WI38 (cell line): Measurements from ENCODE around the gene CEACAM3.

Source experiments
- H3K4me3 ChIP-seq: 2 replicates; pipeline ENCODE4 v1.5.1; 2011; ENCODE audit warnings: low read depth, mild to moderate bottlenecking, control low read depth, low read length
- TF ChIP-seq, protein P1 (sequence below): IDR thresholded peaks from 2 replicates; pipeline ENCODE4 v1.5.1; 2012; ENCODE audit warnings: low read depth, mild to moderate bottlenecking, control low read depth, low read length

Gene CEACAM3

DNA sequence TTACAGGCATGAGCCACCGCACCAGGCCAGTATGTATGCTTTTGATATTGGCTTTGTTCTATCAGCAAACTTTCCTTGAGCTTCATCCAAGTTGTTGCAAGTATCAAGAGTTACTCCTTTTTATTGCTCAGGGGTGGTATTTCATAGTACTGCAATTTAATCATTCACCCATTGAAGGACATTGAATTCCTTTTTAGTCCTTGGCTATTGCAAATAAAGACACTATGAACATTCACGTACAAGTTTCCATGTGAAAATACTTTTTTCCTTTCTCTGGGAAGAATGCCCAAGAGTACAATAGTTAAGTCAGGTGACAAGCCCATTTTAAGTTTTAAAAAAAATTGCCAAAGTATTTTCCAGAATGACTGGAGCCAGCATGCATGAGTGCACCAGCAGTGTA is 20.4 kb downstream of the CEACAM3 start:
- TF ChIP-seq, protein P1, sequence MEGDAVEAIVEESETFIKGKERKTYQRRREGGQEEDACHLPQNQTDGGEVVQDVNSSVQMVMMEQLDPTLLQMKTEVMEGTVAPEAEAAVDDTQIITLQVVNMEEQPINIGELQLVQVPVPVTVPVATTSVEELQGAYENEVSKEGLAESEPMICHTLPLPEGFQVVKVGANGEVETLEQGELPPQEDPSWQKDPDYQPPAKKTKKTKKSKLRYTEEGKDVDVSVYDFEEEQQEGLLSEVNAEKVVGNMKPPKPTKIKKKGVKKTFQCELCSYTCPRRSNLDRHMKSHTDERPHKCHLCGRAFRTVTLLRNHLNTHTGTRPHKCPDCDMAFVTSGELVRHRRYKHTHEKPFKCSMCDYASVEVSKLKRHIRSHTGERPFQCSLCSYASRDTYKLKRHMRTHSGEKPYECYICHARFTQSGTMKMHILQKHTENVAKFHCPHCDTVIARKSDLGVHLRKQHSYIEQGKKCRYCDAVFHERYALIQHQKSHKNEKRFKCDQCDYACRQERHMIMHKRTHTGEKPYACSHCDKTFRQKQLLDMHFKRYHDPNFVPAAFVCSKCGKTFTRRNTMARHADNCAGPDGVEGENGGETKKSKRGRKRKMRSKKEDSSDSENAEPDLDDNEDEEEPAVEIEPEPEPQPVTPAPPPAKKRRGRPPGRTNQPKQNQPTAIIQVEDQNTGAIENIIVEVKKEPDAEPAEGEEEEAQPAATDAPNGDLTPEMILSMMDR = no peak
- H3K4me3 ChIP-seq = no peak overlapping the region

DNA sequence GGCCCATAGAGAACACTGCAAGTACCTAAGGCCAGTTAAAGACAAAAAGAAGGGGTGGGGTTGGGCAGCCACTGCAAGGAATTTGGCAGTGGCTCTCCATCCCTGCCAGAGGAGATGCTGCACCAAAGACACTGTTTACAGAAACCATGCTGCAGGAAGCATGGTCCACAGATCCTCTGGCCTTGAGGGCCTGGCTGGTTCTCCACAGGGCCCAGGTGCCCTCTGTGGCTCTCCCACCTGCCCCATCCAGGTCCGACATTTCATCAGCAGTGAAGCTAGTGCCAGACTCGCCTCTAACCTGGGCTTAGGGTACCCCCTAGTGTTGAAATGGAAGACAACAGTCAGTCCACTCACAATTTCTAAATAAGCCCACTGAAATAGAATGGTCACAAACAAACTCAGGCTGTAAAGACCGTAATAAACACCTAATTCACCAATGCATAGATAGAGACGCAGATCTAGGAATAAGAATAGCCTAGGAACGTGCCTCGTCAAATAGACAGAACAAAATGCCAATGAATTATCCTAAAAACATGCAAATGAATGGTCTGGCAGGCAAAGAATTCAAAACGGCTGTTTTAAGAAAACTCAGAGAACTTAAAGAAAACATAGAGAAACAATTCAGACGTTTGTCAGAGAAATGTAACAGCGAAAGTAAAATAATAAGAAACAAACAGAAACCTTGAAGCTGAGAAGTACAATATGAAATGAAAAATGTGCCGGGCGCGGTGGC is 24.8 kb downstream of the CEACAM3 start:
- TF ChIP-seq, protein P1 = peak; percentile 46
- H3K4me3 ChIP-seq = no peak overlapping the region

DNA sequence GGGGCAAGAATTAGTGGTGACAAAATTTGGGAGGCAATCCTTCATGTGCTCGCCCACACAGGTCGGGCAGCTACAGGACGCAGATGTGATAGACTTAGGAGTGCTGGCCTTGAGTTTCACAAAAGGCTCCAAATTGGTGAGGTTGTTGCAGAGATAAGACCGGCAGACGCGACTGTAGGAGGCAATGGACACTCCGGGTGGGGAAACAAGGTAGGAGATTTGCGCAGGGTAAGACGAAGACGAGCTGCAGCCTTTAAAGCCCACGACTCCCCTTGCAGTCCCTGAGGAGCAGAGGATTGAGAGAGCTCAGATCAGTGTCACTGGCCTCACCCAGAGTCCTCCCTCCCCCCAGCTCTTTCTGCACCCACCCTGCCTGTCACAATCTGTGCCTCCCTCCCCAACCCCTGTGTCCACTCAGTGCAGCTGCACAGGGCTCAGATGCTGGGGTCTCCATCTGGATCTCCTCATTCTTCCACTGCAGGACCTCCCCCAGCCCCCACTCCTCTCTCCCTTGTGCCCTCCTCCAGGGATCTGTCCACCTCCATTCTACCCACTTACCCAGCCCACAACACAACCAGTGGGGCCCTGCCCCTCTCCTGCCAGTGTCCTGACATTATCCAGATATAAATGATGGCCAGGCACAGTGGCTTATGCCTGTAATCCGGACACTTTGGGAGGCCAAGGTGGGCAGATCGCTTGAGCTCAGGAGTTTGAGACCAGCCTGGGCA is 41.8 kb downstream of the CEACAM3 start:
- no peak overlapping the region for H3K4me3 ChIP-seq
- TF ChIP-seq, protein P1 = no peak

DNA sequence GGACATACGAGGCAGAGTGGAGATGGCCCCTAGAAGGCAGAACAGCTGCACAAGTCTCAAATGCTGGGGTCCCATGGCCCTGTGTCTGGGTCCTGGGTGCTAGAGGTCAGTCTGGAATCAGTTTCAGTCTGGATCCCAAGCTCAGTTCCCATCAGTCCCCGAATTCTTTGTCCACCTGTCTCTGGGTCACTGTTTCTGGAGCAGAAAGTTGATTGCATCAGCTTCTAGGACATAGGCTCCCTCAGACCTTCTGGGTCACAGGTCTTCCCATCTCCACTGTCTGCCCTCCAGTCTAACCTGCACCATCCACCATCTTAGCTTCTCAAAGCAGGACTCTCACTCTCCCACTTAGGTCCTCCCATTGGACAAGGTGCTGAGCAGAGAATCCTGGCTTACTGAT is 42.8 kb downstream of the CEACAM3 start:
- H3K4me3 ChIP-seq = no peak overlapping the region
- TF ChIP-seq, protein P1 = no peak

DNA sequence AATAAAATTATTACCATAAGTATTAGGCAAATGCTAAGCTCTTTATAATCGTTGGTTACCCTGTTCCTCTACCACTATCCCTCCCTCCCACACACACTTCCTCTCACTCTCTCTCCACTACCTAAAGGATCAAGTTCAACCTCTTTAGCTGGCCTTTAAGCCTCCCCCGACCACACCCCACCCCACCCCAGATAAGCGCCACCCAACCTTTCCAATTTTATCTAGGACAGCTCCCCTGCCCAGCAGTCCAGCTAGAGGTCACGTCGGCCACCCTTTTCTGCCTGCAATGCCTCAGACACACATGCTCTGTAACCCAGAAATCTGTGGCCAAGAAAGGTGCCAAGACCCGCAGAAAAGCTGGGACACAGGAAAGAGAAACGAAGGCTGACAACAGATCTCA is 47.0 kb downstream of the CEACAM3 start:
- no peak overlapping the region for H3K4me3 ChIP-seq
- TF ChIP-seq, protein P1 = no peak

DNA sequence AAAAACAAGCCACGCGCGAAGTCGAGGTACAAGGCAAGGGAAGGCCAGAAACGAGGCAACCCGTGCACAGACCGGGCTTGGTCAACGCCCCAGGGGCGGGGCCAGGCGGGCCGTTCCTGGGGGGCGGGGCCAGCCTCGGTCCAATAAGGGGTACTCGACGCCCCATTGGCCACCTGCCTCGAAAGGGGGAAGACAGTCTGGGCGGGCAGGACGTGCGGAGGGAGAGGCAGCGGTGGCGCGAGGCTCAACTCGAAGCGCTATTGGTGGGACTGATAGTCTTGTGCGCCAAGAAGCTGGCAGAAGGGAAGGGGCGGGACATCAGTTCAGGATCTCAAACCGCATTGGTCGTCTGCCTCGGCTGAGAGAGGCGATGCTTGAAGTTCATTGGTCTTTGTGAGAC is 48.2 kb downstream of the CEACAM3 start, which contains the start of gene LYPD4:
TSS of gene LYPD4 (minus strand) at position 83 of the 400 bp plus-strand sequence. CDS start 5,398 bp downstream, outside the sequence.
- H3K4me3 ChIP-seq = no peak within 1 kb of the TSS
- TF ChIP-seq, protein P1 = no peak

DNA sequence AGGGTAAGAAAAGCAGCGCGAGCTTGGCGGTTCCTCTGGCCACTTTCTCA is 48.4 kb downstream of the CEACAM3 start, which contains the start of gene DMRTC2:
TSS of gene DMRTC2 (plus strand) at position 42 of the 50 bp plus-strand sequence. CDS start 2,387 bp downstream, outside the sequence.
- TF ChIP-seq, protein P1 = no peak
- no peak within 1 kb of the TSS for H3K4me3 ChIP-seq
